ENCODE results near the gene SLC16A6.
"Not testable (repeated sequence)": the region's sequence is repeated elsewhere in the genome, so short reads cannot be mapped to it uniquely, and the experiment has no call there.

Gene SLC16A6

GRCh38 chr17:68290955-68291835, at the start of gene SLC16A6, which contains the start of gene ARSG:
Gene SLC16A6 (minus strand): TSS chr17:68291127. CDS start chr17:68278320, 12,807 bp downstream.
Gene ARSG (plus strand): TSS chr17:68291495. CDS start chr17:68307494, 15,999 bp downstream.
- peak; percentile 39 for TF ChIP-seq POLR2A (IDR thresholded peaks at IDR 0.05; ENCODE audit: extremely low read depth, insufficient read length)
- TF ChIP-seq CTCF (IDR thresholded peaks at IDR 0.05; ENCODE audit: low read depth, low read length): no peak
- TF ChIP-seq MAX (IDR thresholded peaks at IDR 0.05; ENCODE audit: low read depth, low read length): peak; percentile 93
- peak; percentile 89 for TF ChIP-seq MYC (IDR thresholded peaks at IDR 0.05; ENCODE audit: low read depth, low read length)
- DNase-seq (ENCODE audit: low read depth): peak; percentile 89
- peak within 1 kb of the TSS; percentile 85 for H3K4me3 ChIP-seq (ENCODE audit: low read depth, low read length)

GRCh38 chr17:68334393-68334792, 43.5 kb upstream of the SLC16A6 start:
- no peak for TF ChIP-seq MAX (IDR thresholded peaks at IDR 0.05; ENCODE audit: low read depth, low read length)
- no peak for DNase-seq (ENCODE audit: low read depth)
- H3K4me3 ChIP-seq (ENCODE audit: low read depth, low read length): no peak overlapping the region

- H3K4me3 ChIP-seq (ENCODE audit: low read depth, low read length); DNase-seq (ENCODE audit: low read depth): not testable (repeated sequence)
These were observed 41.0 kb upstream of the SLC16A6 start for GRCh38 chr17:68331932-68332331.

GRCh38 chr17:68329331-68329730, 38.4 kb upstream of the SLC16A6 start:
- no peak for DNase-seq (ENCODE audit: low read depth)
- no peak overlapping the region for H3K4me3 ChIP-seq (ENCODE audit: low read depth, low read length)
- TF ChIP-seq CTCF (IDR thresholded peaks at IDR 0.05; ENCODE audit: low read depth, low read length): no peak
- TF ChIP-seq MAX (IDR thresholded peaks at IDR 0.05; ENCODE audit: low read depth, low read length): no peak
- no peak for TF ChIP-seq POLR2A (IDR thresholded peaks at IDR 0.05; ENCODE audit: extremely low read depth, insufficient read length)
- no peak for TF ChIP-seq MYC (IDR thresholded peaks at IDR 0.05; ENCODE audit: low read depth, low read length)

- no peak for DNase-seq (ENCODE audit: low read depth)
- no peak overlapping the region for H3K4me3 ChIP-seq (ENCODE audit: low read depth, low read length)
- no peak for TF ChIP-seq CTCF (IDR thresholded peaks at IDR 0.05; ENCODE audit: low read depth, low read length)
- no peak for TF ChIP-seq MAX (IDR thresholded peaks at IDR 0.05; ENCODE audit: low read depth, low read length)
- TF ChIP-seq MYC (IDR thresholded peaks at IDR 0.05; ENCODE audit: low read depth, low read length): no peak
- TF ChIP-seq POLR2A (IDR thresholded peaks at IDR 0.05; ENCODE audit: extremely low read depth, insufficient read length): no peak
These were observed 37.7 kb upstream of the SLC16A6 start for GRCh38 chr17:68328676-68329075.

GRCh38 chr17:68327823-68328557, 37.1 kb upstream of the SLC16A6 start:
- peak; percentile 28 for DNase-seq (ENCODE audit: low read depth)
- peak; percentile 8 for TF ChIP-seq CTCF (IDR thresholded peaks at IDR 0.05; ENCODE audit: low read depth, low read length)
- no peak for TF ChIP-seq MYC (IDR thresholded peaks at IDR 0.05; ENCODE audit: low read depth, low read length)
- no peak for TF ChIP-seq POLR2A (IDR thresholded peaks at IDR 0.05; ENCODE audit: extremely low read depth, insufficient read length)
- H3K4me3 ChIP-seq (ENCODE audit: low read depth, low read length): no peak overlapping the region
